HepG2 (cell line): ENCODE results near the gene HDAC4.

ENCODE experiments used
- BHLHE40 ChIP-seq: IDR thresholded peaks from 2 replicates; pipeline ENCODE4 v1.6.1; 2011; ENCODE audit warnings: low read length, improper control_type of control experiment
- GLI4 ChIP-seq: sonication (generic); formaldehyde crosslinking; IDR thresholded peaks from 2 replicates; pipeline ENCODE4 v1.5.1; 2020; ENCODE audit warnings: missing genetic modification reagents, mild to moderate bottlenecking, moderate library complexity, borderline replicate concordance
- MYC ChIP-seq: sonication (generic); formaldehyde crosslinking; IDR thresholded peaks from 2 replicates; pipeline ENCODE4 v1.9.0; 2021; ENCODE audit warnings: missing genetic modification reagents, borderline replicate concordance
- POLR2AphosphoS5 ChIP-seq: IDR thresholded peaks from 2 replicates; pipeline ENCODE4 v1.6.1; 2012; ENCODE audit warnings: low read depth, low read length
- SAFB2 ChIP-seq: sonication (generic); formaldehyde crosslinking; IDR thresholded peaks from 2 replicates; pipeline ENCODE4 v1.5.1; 2020; ENCODE audit warnings: missing genetic modification reagents, low read depth, mild to moderate bottlenecking, borderline replicate concordance
- ZNF263 ChIP-seq: sonication (generic); formaldehyde crosslinking; IDR thresholded peaks from 2 replicates; pipeline ENCODE4 v1.4.0; 2020; ENCODE audit warnings: missing genetic modification reagents
- ZNF660 ChIP-seq: sonication (generic); formaldehyde crosslinking; IDR thresholded peaks from 2 replicates; pipeline ENCODE4 v1.5.1; 2020; ENCODE audit warnings: mild to moderate bottlenecking, low read depth, missing genetic modification reagents, borderline replicate concordance
- ZNF713 ChIP-seq: sonication (generic); formaldehyde crosslinking; IDR thresholded peaks from 2 replicates; pipeline ENCODE4 v1.4.0; 2020; ENCODE audit warnings: mild to moderate bottlenecking, missing genetic modification reagents
- ZNF777 ChIP-seq: sonication (generic); formaldehyde crosslinking; IDR thresholded peaks from 2 replicates; pipeline ENCODE4 v1.4.0; 2020; ENCODE audit warnings: missing genetic modification reagents

GRCh38 chr2:239211396-239212094, 189.3 kb downstream of the HDAC4 start:
- no peak for TF ChIP-seq MYC
- no peak for TF ChIP-seq ZNF713 (CRISPR knock-in tag)
- TF ChIP-seq BHLHE40, result no peak
- TF ChIP-seq POLR2AphosphoS5, result no peak
- TF ChIP-seq ZNF263 (CRISPR knock-in tag), result no peak
- no peak for TF ChIP-seq ZNF660 (CRISPR knock-in tag)
- no peak for TF ChIP-seq GLI4 (CRISPR knock-in tag)
- no peak for TF ChIP-seq ZNF777 (CRISPR knock-in tag)
- TF ChIP-seq SAFB2, result no peak
